H1 (cell line): Measurements from ENCODE around the gene SPSB3. TPM values are rescaled to one million over a fixed set of nuclear protein-coding genes. Genes with fewer than 3 reads are reported as not detected.

Experiments
- CBX8 ChIP-seq: fragments of 300-800, 300-1000 bp; sonication (generic); IDR thresholded peaks from 2 replicates; pipeline ENCODE4 v1.7.1; 2016; ENCODE audit warnings: low read depth, low read length, borderline replicate concordance
- CTBP2 ChIP-seq: IDR thresholded peaks from 2 replicates; pipeline ENCODE4 v1.7.0; 2011; ENCODE audit warnings: borderline replicate concordance, mild to moderate bottlenecking, moderate library complexity, mixed read lengths, low read length; ENCODE audit not compliant: insufficient read depth, insufficient read length
- EZH2 ChIP-seq: fragments of 200-600 bp; sonication (generic); IDR thresholded peaks from 2 replicates; pipeline ENCODE4 v1.7.1; 2012; ENCODE audit warnings: low read depth, mild to moderate bottlenecking, moderate library complexity, low read length, inconsistent platforms; ENCODE audit not compliant: severe bottlenecking
- GABPA ChIP-seq: IDR thresholded peaks from 2 replicates; pipeline ENCODE4 v1.6.1; 2011; ENCODE audit warnings: mild to moderate bottlenecking, low read length, moderate library complexity, borderline replicate concordance; ENCODE audit not compliant: insufficient read depth
- JUND ChIP-seq: IDR thresholded peaks from 2 replicates; pipeline ENCODE4 v1.6.1; 2011; ENCODE audit warnings: mild to moderate bottlenecking, improper control_type of control experiment, low read length
- NRF1 ChIP-seq: IDR thresholded peaks from 2 replicates; pipeline ENCODE4 v1.6.1; 2011; ENCODE audit warnings: mild to moderate bottlenecking, low read depth, low read length, improper control_type of control experiment
- POLR2A ChIP-seq, 2 experiments: IDR thresholded peaks; 1 replicate in 1 of 2; 2 replicates in 1 of 2; pipeline ENCODE4 v1.6.1; 2011; ENCODE audit warnings: low read depth in 2 of 2, low read length in 2 of 2, mild to moderate bottlenecking in 2 of 2; ENCODE audit errors: control extremely low read depth in 1 of 2
- SP2 ChIP-seq: IDR thresholded peaks from 2 replicates; pipeline ENCODE4 v1.6.1; 2012; ENCODE audit warnings: mild to moderate bottlenecking, low read length, inconsistent platforms
- SRF ChIP-seq: IDR thresholded peaks from 2 replicates; pipeline ENCODE4 v1.6.1; 2011; ENCODE audit warnings: mild to moderate bottlenecking, low read depth, low read length, moderate library complexity
- YY1 ChIP-seq: IDR thresholded peaks from 2 replicates; pipeline ENCODE4 v1.6.1; 2011; ENCODE audit warnings: low read depth, mild to moderate bottlenecking, low read length
- polyA plus RNA-seq, 7 experiments: library from polyadenylated mRNA; depleted of rRNA in 3 of 7; stranded (reverse) in 5 of 7; unstranded in 2 of 7; fragments of >200 nt in 5 of 7; fragments of 200-250 nt in 2 of 7; gene quantifications; 1 replicate in 5 of 7; 2 replicates in 1 of 7; 4 replicates in 1 of 7; pipeline versions ENCODE4 v1.2.1 to v1.2.3, GENCODE V29; 2011 to 2013; ENCODE audit warnings: missing spikeins in 2 of 7, mixed read lengths in 2 of 7
- total RNA-seq: library from RNA; stranded (reverse); fragmentation: NEBNext Ultra II Directional; extraction: Animal tissue kit (Norgen Biotek cat#: 25700); gene quantifications from 2 replicates; pipeline ENCODE4 v1.2.1, GENCODE V29; 2021
- TF ChIP-seq, protein P1 (sequence below), 3 experiments: IDR thresholded peaks; 1 replicate in 2 of 3; 2 replicates in 1 of 3; pipeline versions ENCODE4 v1.5.1 to v1.6.1; 2011; ENCODE audit warnings: low read length in 3 of 3, mild to moderate bottlenecking in 3 of 3, inconsistent platforms in 2 of 3, low read depth in 1 of 3, moderate library complexity in 1 of 3; ENCODE audit not compliant: insufficient read depth in 1 of 3; ENCODE audit errors: control extremely low read depth in 1 of 3

The SPSB3 gene
- total and polyA plus RNA-seq, 2 of the 8 experiments (the other 6 are each of a cell fraction or from before 2014, with no cell fraction given), result 22.5 to 37.8 TPM

DNA sequence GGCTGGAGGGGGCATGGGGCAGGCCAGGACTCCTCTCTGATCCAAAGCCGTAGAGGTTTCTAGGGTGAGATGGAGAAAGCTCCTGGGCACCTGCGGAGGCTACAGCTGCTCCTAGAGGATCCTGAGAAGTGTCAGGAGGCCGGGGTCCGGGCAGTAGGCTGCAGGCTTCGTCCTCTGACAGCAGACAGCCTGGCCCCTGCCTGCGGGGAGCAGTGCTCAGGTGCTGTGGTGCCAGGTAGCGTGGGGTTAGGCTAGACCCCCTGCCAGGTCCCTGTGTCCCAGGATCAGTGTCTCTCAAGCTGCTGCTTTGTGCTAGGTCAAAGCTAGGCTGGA, 8.0 kb downstream of the SPSB3 start (continued):
- no peak for TF ChIP-seq SP2
- TF ChIP-seq YY1, result no peak
- TF ChIP-seq CBX8, result no peak
- no peak for TF ChIP-seq POLR2A (IDR thresholded peaks at IDR 0.05; ENCODE audit: control extremely low read depth in 1 of 2, low read depth in 2 of 2, low read length in 2 of 2)
- TF ChIP-seq, protein P1, sequence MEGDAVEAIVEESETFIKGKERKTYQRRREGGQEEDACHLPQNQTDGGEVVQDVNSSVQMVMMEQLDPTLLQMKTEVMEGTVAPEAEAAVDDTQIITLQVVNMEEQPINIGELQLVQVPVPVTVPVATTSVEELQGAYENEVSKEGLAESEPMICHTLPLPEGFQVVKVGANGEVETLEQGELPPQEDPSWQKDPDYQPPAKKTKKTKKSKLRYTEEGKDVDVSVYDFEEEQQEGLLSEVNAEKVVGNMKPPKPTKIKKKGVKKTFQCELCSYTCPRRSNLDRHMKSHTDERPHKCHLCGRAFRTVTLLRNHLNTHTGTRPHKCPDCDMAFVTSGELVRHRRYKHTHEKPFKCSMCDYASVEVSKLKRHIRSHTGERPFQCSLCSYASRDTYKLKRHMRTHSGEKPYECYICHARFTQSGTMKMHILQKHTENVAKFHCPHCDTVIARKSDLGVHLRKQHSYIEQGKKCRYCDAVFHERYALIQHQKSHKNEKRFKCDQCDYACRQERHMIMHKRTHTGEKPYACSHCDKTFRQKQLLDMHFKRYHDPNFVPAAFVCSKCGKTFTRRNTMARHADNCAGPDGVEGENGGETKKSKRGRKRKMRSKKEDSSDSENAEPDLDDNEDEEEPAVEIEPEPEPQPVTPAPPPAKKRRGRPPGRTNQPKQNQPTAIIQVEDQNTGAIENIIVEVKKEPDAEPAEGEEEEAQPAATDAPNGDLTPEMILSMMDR (IDR thresholded peaks at IDR 0.05; ENCODE audit: control extremely low read depth in 1 of 3, insufficient read depth in 1 of 3, low read depth in 1 of 3, low read length in 3 of 3), result no peak
- TF ChIP-seq CTBP2, result no peak
- TF ChIP-seq SRF, result no peak
- TF ChIP-seq EZH2, result no peak
- no peak for TF ChIP-seq NRF1
- no peak for TF ChIP-seq JUND
- TF ChIP-seq GABPA, result no peak
